ENCODE measurements around the gene PET100. TPM values are rescaled to one million over a fixed set of nuclear protein-coding genes. Genes with fewer than 3 reads are reported as not detected.

PET100 gene
- total and polyA plus RNA-seq, 12 donors = 3.7 to 655 (median 105) TPM

- Histone ChIP-seq H3K9me3 (replicated peaks in 1 of 3) (no peaks in the 10 kb centered on the region), H3K4me3 (no peak overlapping the region), H3K36me3 (replicated peaks in 1 of 2) (no peaks in the 10 kb centered on the region), H3K27ac (no peak overlapping the region), H3K4me1 (replicated peaks in 1 of 2) (no peaks in the 10 kb centered on the region), H3K27me3 (no peaks in the 10 kb centered on the region)
- intact Hi-C loops (cut with DNase I) = no loop called here
- DNase-seq = no peak
- WGBS, 4 donors = 93 to 96% (median 93%) methylated on average over 24 to 81 of the region's 81 CpGs
- TF ChIP-seq POLR2A (IDR thresholded peaks at IDR 0.05) = no peak
- no peak for TF ChIP-seq CTCF (IDR thresholded peaks at IDR 0.05)
Observed at GRCh38 chr19:7612282-7613274, 17.0 kb upstream of the PET100 start.

- H3K27me3 ChIP-seq = no peaks in the 10 kb centered on the region
- H3K9me3 ChIP-seq (replicated peaks in 1 of 3) = no peaks in the 10 kb centered on the region
- 75 to 88% (median 81%) methylated on average over 32 to 59 of the region's 59 CpGs for WGBS, 4 donors
- no peak for TF ChIP-seq POLR2A (IDR thresholded peaks at IDR 0.05)
- no peak for TF ChIP-seq CTCF (IDR thresholded peaks at IDR 0.05)
- no peak overlapping the region for H3K27ac ChIP-seq
- intact Hi-C loops (cut with DNase I) = no loop called here
- H3K4me1 ChIP-seq (replicated peaks in 1 of 2) = peaks cover 9 to 18% of the 10 kb centered on the region in 2 donors
- H3K36me3 ChIP-seq (replicated peaks in 1 of 2) = peaks cover 0 to 7% of the 10 kb centered on the region in 2 donors
- H3K4me3 ChIP-seq = no peak overlapping the region
- DNase-seq = no peak
Observed at GRCh38 chr19:7614859-7615741, 14.5 kb upstream of the PET100 start.

GRCh38 chr19:7617172-7617571 is 12.4 kb upstream of the PET100 start:
- no peak for DNase-seq
- no peak overlapping the region for H3K27ac ChIP-seq
- H3K4me3 ChIP-seq = no peak overlapping the region
- WGBS, 4 donors = 91 to 96% (median 94%) methylated on average over 10 to 12 of the region's 12 CpGs
- intact Hi-C loops (cut with DNase I) = no loop called here
- no peaks in the 10 kb centered on the region for H3K9me3 ChIP-seq (replicated peaks in 1 of 3)
- peaks cover 9 to 18% of the 10 kb centered on the region in 2 donors for H3K4me1 ChIP-seq (replicated peaks in 1 of 2)
- TF ChIP-seq CTCF (IDR thresholded peaks at IDR 0.05) = no peak
- no peak for TF ChIP-seq POLR2A (IDR thresholded peaks at IDR 0.05)
- peaks cover 0 to 28% of the 10 kb centered on the region in 2 donors for H3K36me3 ChIP-seq (replicated peaks in 1 of 2)
- H3K27me3 ChIP-seq = no peaks in the 10 kb centered on the region

- H3K27me3 ChIP-seq = no peaks in the 10 kb centered on the region
- 85 to 94% (median 92%) methylated on average over 20 to 28 of the region's 28 CpGs for WGBS, 4 donors
- no peak overlapping the region for H3K4me3 ChIP-seq
- H3K36me3 ChIP-seq (replicated peaks in 1 of 2) = peaks cover 0 to 33% of the 10 kb centered on the region in 2 donors
- DNase-seq = no peak
- no peak for TF ChIP-seq POLR2A (IDR thresholded peaks at IDR 0.05)
- no peak for TF ChIP-seq CTCF (IDR thresholded peaks at IDR 0.05)
- peak overlapping the region in 2 of 5 donors; percentile 83 to 89 for H3K27ac ChIP-seq
- intact Hi-C loops (cut with DNase I) = no loop called here
- no peaks in the 10 kb centered on the region for H3K9me3 ChIP-seq (replicated peaks in 1 of 3)
- H3K4me1 ChIP-seq (replicated peaks in 1 of 2) = peaks cover 9 to 18% of the 10 kb centered on the region in 2 donors
Observed at GRCh38 chr19:7617735-7618134, 11.9 kb upstream of the PET100 start.
